ENCODE results near the gene UQCR11. TPM values are rescaled to one million over a fixed set of nuclear protein-coding genes. Genes with fewer than 3 reads are reported as not detected.

The UQCR11 gene
- total and polyA plus RNA-seq, 2 experiments from 2014 or later, result 56.6 to 684 TPM

DNA sequence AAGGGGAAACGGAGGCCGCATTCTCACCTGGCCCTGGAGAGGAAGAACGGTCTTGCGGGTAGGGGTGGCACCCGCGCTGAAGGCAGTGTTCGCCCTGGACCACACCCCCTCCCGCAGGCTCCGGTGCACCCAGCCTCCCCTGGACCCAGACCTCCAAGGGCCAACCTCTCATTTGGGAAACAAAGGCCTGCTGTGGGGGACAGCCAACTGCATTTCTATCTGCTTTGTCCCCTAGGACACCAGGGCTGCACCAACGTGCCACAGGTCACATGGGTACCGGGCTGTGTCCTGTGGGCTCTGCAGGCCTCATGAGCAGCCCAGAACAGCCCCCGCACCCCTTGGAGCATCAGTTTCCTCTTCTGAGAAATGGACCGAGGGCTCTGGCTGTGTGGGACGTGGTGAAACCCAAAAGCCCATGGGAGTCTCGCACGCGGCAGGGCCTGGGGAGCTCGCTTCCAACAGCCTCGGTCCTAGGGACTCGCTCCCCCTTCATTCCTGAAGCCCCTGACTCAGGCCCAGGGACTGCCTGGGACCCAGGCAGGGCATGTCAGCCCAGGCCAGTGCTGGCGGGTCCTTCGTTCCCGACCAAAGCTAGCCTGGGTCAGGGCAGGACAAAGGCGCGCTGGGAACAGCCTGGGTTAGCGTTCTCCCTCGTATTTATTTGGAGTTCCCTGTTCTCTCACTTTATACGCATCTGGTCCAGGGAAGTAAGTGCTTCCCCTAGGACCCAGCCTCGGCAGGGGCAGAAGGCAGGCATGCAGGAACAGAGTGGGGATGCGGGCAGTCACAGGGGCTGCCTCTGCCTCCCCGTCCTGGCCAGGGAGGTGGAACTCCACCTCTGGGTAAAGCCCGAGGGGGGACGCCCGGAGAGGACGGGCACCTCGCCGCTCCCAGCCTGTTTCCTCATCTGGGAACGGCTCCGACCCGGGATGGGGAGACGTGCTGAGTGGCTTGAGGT, 42.5 kb upstream of the UQCR11 start:
- TF ChIP-seq EZH2phosphoT487 (IDR thresholded peaks at IDR 0.05; ENCODE audit: low read depth, severe bottlenecking, unreplicated experiment), result no peak
- no peak for TF ChIP-seq CTCF (IDR thresholded peaks at IDR 0.05; ENCODE audit: poor library complexity)
- TF ChIP-seq EZH2 (IDR thresholded peaks at IDR 0.05; ENCODE audit: borderline replicate concordance), result no peak
- WGBS (ENCODE audit: low lambda C conversion rate, missing lambda C conversion rate), result 93% methylated on average over 37 of the region's 41 CpGs
- H3K9me3 ChIP-seq (ENCODE audit: low read depth), result no peaks in the 10 kb centered on the region
- no peak overlapping the region for H3K4me2 ChIP-seq
- no peak overlapping the region for H3K4me3 ChIP-seq
- H3K27ac ChIP-seq, result no peak overlapping the region
- no peak overlapping the region for H2AFZ ChIP-seq
- H3K27me3 ChIP-seq, result no peaks in the 10 kb centered on the region
- peaks cover 62% of the 10 kb centered on the region for H3K79me2 ChIP-seq
- no peaks in the 10 kb centered on the region for H3K9me2 ChIP-seq (replicated peaks; ENCODE audit: insufficient read depth)
- DNase-seq (ENCODE audit: low spot score), result no peak
- H4K20me1 ChIP-seq (ENCODE audit: insufficient read depth, poor library complexity, severe bottlenecking), result peaks cover 31% of the 10 kb centered on the region
- no peaks in the 10 kb centered on the region for H3K36me3 ChIP-seq (replicated peaks; ENCODE audit: insufficient read depth, low read depth)
- H3K4me1 ChIP-seq (ENCODE audit: insufficient read depth), result peaks cover 9% of the 10 kb centered on the region

DNA sequence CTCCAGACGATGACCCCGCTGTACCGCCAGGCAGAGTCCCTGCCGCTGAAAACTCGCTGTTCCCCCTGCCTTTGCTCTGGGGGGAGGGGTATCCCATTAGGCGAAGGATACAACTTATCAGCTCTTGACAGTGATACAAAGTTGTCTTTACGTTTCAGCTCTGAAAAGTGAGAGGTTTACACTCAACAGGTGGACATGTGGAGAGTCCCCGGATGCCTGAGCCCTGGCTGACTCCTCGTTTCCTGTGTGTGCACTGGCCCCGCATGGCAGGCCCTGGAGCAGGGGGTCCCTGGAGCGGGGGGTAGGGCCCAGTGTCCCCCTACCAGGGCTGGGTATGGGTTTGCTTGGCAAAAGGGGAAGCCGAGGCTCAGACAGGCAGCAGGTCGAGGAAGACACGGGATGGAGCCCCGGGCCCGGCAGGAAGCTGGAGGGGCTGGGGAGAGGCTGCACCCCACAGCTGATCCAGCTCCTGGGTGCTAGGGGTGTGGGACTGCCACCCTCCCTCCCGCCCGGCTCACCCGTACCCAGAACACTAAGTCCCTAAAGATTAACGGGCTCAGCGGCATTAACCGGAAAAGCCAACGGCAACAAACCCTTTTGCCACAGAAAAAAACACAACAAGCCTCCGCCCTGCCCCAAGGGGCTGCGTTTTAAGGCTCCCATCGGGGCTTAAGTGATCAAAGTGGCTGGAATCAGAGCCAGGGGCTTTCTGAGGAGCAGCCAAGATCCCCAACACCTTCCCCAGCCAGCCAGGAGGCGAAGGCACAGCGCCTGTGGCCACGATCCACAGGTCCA, 41.6 kb upstream of the UQCR11 start:
- peaks cover 31% of the 10 kb centered on the region for H4K20me1 ChIP-seq (ENCODE audit: insufficient read depth, poor library complexity, severe bottlenecking)
- no peaks in the 10 kb centered on the region for H3K9me3 ChIP-seq (ENCODE audit: low read depth)

DNA sequence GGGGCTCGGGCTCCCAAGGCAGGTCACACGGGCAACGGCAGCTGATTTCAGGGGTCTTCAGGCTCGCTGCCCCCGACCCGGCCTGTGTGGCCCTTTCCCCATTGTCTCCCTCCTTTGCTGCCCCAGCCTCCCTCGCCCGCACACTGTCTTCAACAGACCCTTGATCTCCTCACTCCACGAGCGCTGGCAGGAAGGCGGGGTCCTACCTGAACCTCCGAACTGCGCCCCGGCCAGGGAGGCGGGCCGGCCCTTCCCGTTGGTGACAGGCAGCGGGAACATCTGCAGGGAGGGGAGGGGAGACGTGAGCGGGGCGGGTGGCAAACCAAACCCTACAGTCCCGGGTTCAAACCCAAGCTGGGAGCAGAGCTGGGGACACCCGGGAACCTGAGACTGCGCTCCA, 40.9 kb upstream of the UQCR11 start:
- Histone ChIP-seq H3K79me2 (peaks cover 60% of the 10 kb centered on the region), H3K9me3 (ENCODE audit: low read depth) (no peaks in the 10 kb centered on the region), H3K27ac (no peak overlapping the region), H3K4me2 (no peak overlapping the region), H3K9me2 (replicated peaks; ENCODE audit: insufficient read depth) (no peaks in the 10 kb centered on the region), H3K4me3 (no peak overlapping the region), H3K4me1 (ENCODE audit: insufficient read depth) (peaks cover 9% of the 10 kb centered on the region), H3K27me3 (no peaks in the 10 kb centered on the region), H2AFZ (no peak overlapping the region), H3K36me3 (replicated peaks; ENCODE audit: insufficient read depth, low read depth) (no peaks in the 10 kb centered on the region), H4K20me1 (ENCODE audit: insufficient read depth, poor library complexity, severe bottlenecking) (peaks cover 31% of the 10 kb centered on the region)
- DNase-seq (ENCODE audit: low spot score), result no peak
- TF ChIP-seq CTCF (IDR thresholded peaks at IDR 0.05; ENCODE audit: poor library complexity) (no peak), EZH2 (IDR thresholded peaks at IDR 0.05; ENCODE audit: borderline replicate concordance) (no peak), EZH2phosphoT487 (IDR thresholded peaks at IDR 0.05; ENCODE audit: low read depth, severe bottlenecking, unreplicated experiment) (no peak)
- 94% methylated on average over 21 of the region's 24 CpGs for WGBS (ENCODE audit: low lambda C conversion rate, missing lambda C conversion rate)

More for the DNA sequence above, 41.6 kb upstream of the UQCR11 start:
- DNase-seq (ENCODE audit: low spot score), result no peak
- H3K79me2 ChIP-seq, result peaks cover 63% of the 10 kb centered on the region
- no peaks in the 10 kb centered on the region for H3K36me3 ChIP-seq (replicated peaks; ENCODE audit: insufficient read depth, low read depth)
- no peak overlapping the region for H2AFZ ChIP-seq
- no peak overlapping the region for H3K4me2 ChIP-seq
- no peaks in the 10 kb centered on the region for H3K27me3 ChIP-seq
- TF ChIP-seq EZH2 (IDR thresholded peaks at IDR 0.05; ENCODE audit: borderline replicate concordance) (no peak), EZH2phosphoT487 (IDR thresholded peaks at IDR 0.05; ENCODE audit: low read depth, severe bottlenecking, unreplicated experiment) (no peak), CTCF (IDR thresholded peaks at IDR 0.05; ENCODE audit: poor library complexity) (no peak)
- 85% methylated on average over 28 of the region's 29 CpGs for WGBS (ENCODE audit: low lambda C conversion rate, missing lambda C conversion rate)
- peaks cover 9% of the 10 kb centered on the region for H3K4me1 ChIP-seq (ENCODE audit: insufficient read depth)
- no peak overlapping the region for H3K27ac ChIP-seq
- H3K4me3 ChIP-seq, result no peak overlapping the region
- H3K9me2 ChIP-seq (replicated peaks; ENCODE audit: insufficient read depth), result no peaks in the 10 kb centered on the region

Measured in hepatocyte (in vitro differentiated cells).